ENCODE data around the gene PGC.

Gene PGC

DNA sequence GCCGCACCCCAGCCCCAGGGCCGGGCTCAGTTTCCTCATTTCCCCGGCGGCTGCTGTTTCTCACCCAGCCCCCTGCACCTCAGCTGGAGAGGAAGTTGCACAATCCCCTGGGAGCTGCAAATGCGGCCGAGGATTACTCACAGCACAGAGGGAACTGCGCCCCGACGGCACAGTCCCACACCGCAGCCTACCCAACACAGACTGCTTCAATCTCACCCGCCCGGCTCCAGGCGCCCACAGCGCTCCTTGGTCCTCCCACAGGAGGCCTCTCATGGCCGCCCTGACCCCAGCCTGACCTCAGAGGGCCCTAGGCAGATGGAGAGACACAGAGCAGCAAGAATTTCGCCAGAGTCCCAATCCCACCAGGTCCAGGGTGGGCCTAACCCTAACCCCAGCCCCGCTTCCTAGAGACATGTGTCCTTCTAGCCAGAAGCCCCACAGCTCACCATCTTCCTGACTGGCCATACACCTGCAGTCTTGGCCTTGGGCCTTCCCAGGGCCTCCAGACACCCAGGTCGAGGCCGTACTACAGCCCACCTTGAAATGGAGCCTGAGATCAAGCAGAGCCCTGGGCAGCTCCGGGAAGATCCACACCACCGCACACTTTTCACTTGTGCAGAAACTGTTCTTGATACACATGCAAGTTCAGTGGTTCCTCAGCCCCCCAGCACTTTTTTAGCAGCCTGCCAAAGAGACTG, 23.5 kb downstream of the PGC start:
- no peaks in the 10 kb centered on the region for H3K27me3 ChIP-seq (ENCODE audit: control insufficient read depth in 5 of 5, insufficient read depth in 4 of 5, low read length in 5 of 5)
- H3K9me3 ChIP-seq (ENCODE audit: control insufficient read depth in 5 of 5, low read length in 5 of 5), result no peaks in the 10 kb centered on the region
- no peak overlapping the region for H3K27ac ChIP-seq (ENCODE audit: low read depth, low read length)
- H3K4me3 ChIP-seq (ENCODE audit: low read depth in 1 of 5, low read length in 5 of 5), result peak overlapping the region in 2 of 5 donors; percentile 19 to 31
- H3K4me1 ChIP-seq (ENCODE audit: control insufficient read depth in 5 of 5, insufficient read depth in 5 of 5, low read length in 5 of 5), result peaks cover 14 to 61% (median 49%) of the 10 kb centered on the region in 5 donors
- no peaks in the 10 kb centered on the region for H3K36me3 ChIP-seq (ENCODE audit: control insufficient read depth in 5 of 5, insufficient read depth in 5 of 5, low read length in 5 of 5)
- peak overlapping the region in 2 of 5 donors; percentile 55 to 69 for H3K9ac ChIP-seq (ENCODE audit: low read length in 5 of 5)

GRCh38 chr6:41722969-41723529, 24.1 kb downstream of the PGC start:
- Histone ChIP-seq H3K4me3 (ENCODE audit: low read depth in 1 of 5, low read length in 5 of 5) (peak overlapping the region in 2 of 5 donors; percentile 31 to 61), H3K27ac (ENCODE audit: low read depth, low read length) (no peak overlapping the region), H3K36me3 (ENCODE audit: control insufficient read depth in 5 of 5, insufficient read depth in 5 of 5, low read length in 5 of 5) (no peaks in the 10 kb centered on the region), H3K9ac (ENCODE audit: low read length in 5 of 5) (peak overlapping the region in 2 of 5 donors; percentile 44 to 69), H3K27me3 (ENCODE audit: control insufficient read depth in 5 of 5, insufficient read depth in 4 of 5, low read length in 5 of 5) (no peaks in the 10 kb centered on the region), H3K9me3 (ENCODE audit: control insufficient read depth in 5 of 5, low read length in 5 of 5) (no peaks in the 10 kb centered on the region), H3K4me1 (ENCODE audit: control insufficient read depth in 5 of 5, insufficient read depth in 5 of 5, low read length in 5 of 5) (peaks cover 14 to 61% (median 46%) of the 10 kb centered on the region in 5 donors)

DNA sequence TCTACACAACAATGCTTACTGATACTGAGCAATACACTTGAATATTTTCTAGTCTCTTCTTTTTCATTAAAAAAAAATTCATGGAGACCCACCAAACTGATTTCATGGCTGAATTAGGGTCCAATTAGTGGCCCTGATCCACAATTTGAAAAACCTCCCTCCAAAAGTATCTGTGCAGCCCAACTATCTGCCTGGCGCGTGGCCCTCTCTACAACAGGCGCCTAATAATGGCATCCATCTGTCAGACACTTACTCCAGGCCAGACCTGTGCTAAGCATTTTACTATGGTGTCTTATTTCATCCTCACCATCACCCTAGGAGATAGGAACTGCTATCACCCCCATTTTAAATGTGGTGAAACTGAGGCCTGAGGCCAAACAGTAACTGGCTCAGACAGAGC, 25.8 kb downstream of the PGC start:
- H3K27me3 ChIP-seq (ENCODE audit: control insufficient read depth in 5 of 5, insufficient read depth in 4 of 5, low read length in 5 of 5), result no peaks in the 10 kb centered on the region
- H3K4me1 ChIP-seq (ENCODE audit: control insufficient read depth in 5 of 5, insufficient read depth in 5 of 5, low read length in 5 of 5), result peaks cover 17 to 66% (median 59%) of the 10 kb centered on the region in 5 donors
- no peak overlapping the region for H3K27ac ChIP-seq (ENCODE audit: low read depth, low read length)
- no peak overlapping the region for H3K4me3 ChIP-seq (ENCODE audit: low read depth in 1 of 5, low read length in 5 of 5)
- H3K9me3 ChIP-seq (ENCODE audit: control insufficient read depth in 5 of 5, low read length in 5 of 5), result no peaks in the 10 kb centered on the region
- no peaks in the 10 kb centered on the region for H3K36me3 ChIP-seq (ENCODE audit: control insufficient read depth in 5 of 5, insufficient read depth in 5 of 5, low read length in 5 of 5)
- no peak overlapping the region for H3K9ac ChIP-seq (ENCODE audit: low read length in 5 of 5)

DNA sequence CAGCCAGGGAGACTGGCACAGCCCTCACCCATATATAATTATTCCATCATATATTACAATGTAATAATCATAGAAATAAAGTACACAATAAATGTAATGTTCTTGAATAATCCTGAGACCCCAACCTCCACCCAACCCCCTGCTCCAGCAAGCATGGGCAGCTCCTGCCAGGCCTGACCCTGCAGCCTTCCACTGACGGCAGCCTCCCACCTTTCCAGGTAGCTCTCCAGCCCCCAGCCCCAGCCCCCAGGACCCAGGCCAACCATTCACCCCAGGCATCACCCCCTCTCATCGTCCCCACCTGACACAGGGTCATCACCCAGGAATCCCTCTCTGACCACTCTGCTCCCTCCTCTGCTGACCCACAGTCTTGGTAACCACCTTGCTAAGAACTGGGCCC, 26.4 kb downstream of the PGC start:
- Histone ChIP-seq H3K4me1 (ENCODE audit: control insufficient read depth in 5 of 5, insufficient read depth in 5 of 5, low read length in 5 of 5) (peaks cover 18 to 72% (median 64%) of the 10 kb centered on the region in 5 donors), H3K4me3 (ENCODE audit: low read depth in 1 of 5, low read length in 5 of 5) (no peak overlapping the region), H3K9ac (ENCODE audit: low read length in 5 of 5) (no peak overlapping the region), H3K27ac (ENCODE audit: low read depth, low read length) (no peak overlapping the region), H3K9me3 (ENCODE audit: control insufficient read depth in 5 of 5, low read length in 5 of 5) (no peaks in the 10 kb centered on the region), H3K27me3 (ENCODE audit: control insufficient read depth in 5 of 5, insufficient read depth in 4 of 5, low read length in 5 of 5) (no peaks in the 10 kb centered on the region), H3K36me3 (ENCODE audit: control insufficient read depth in 5 of 5, insufficient read depth in 5 of 5, low read length in 5 of 5) (no peaks in the 10 kb centered on the region)

DNA sequence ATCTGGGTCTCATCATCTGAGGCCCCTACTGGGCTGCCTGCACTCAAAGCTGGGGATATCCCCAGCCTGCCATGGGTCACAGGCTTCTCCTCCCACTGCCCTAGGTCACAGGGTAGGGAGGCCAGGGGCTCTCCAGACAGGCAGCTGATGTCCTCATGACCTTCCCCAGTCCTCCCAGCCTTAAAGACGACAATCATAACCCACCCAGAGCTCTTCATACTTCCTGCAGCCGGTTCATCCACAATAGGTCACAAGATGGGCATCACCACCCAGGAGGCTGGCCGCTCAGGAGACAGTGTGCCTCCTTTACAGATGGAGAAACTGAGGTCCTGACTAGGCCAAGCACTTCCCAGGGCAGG, 27.0 kb downstream of the PGC start:
- Histone ChIP-seq H3K27me3 (ENCODE audit: control insufficient read depth in 5 of 5, insufficient read depth in 4 of 5, low read length in 5 of 5) (no peaks in the 10 kb centered on the region), H3K36me3 (ENCODE audit: control insufficient read depth in 5 of 5, insufficient read depth in 5 of 5, low read length in 5 of 5) (no peaks in the 10 kb centered on the region), H3K4me1 (ENCODE audit: control insufficient read depth in 5 of 5, insufficient read depth in 5 of 5, low read length in 5 of 5) (peaks cover 18 to 70% (median 64%) of the 10 kb centered on the region in 5 donors), H3K27ac (ENCODE audit: low read depth, low read length) (no peak overlapping the region), H3K9ac (ENCODE audit: low read length in 5 of 5) (peak overlapping the region in 1 of 5 donors; percentile 3), H3K4me3 (ENCODE audit: low read depth in 1 of 5, low read length in 5 of 5) (no peak overlapping the region), H3K9me3 (ENCODE audit: control insufficient read depth in 5 of 5, low read length in 5 of 5) (no peaks in the 10 kb centered on the region)

- Histone ChIP-seq H3K9ac (ENCODE audit: low read length in 5 of 5) (no peak overlapping the region), H3K36me3 (ENCODE audit: control insufficient read depth in 5 of 5, insufficient read depth in 5 of 5, low read length in 5 of 5) (peaks cover 0 to 4% (median 0%) of the 10 kb centered on the region in 5 donors), H3K27me3 (ENCODE audit: control insufficient read depth in 5 of 5, insufficient read depth in 4 of 5, low read length in 5 of 5) (no peaks in the 10 kb centered on the region), H3K4me1 (ENCODE audit: control insufficient read depth in 5 of 5, insufficient read depth in 5 of 5, low read length in 5 of 5) (peaks cover 18 to 64% (median 59%) of the 10 kb centered on the region in 5 donors), H3K4me3 (ENCODE audit: low read depth in 1 of 5, low read length in 5 of 5) (no peak overlapping the region), H3K27ac (ENCODE audit: low read depth, low read length) (no peak overlapping the region), H3K9me3 (ENCODE audit: control insufficient read depth in 5 of 5, low read length in 5 of 5) (no peaks in the 10 kb centered on the region)
Measured at GRCh38 chr6:41719436-41720261, 27.5 kb downstream of the PGC start.

GRCh38 chr6:41718828-41719227, 28.4 kb downstream of the PGC start:
- Histone ChIP-seq H3K27ac (ENCODE audit: low read depth, low read length) (no peak overlapping the region), H3K4me1 (ENCODE audit: control insufficient read depth in 5 of 5, insufficient read depth in 5 of 5, low read length in 5 of 5) (peaks cover 13 to 56% (median 51%) of the 10 kb centered on the region in 5 donors), H3K27me3 (ENCODE audit: control insufficient read depth in 5 of 5, insufficient read depth in 4 of 5, low read length in 5 of 5) (no peaks in the 10 kb centered on the region), H3K9ac (ENCODE audit: low read length in 5 of 5) (no peak overlapping the region), H3K4me3 (ENCODE audit: low read depth in 1 of 5, low read length in 5 of 5) (no peak overlapping the region), H3K36me3 (ENCODE audit: control insufficient read depth in 5 of 5, insufficient read depth in 5 of 5, low read length in 5 of 5) (peaks cover 0 to 6% (median 3%) of the 10 kb centered on the region in 5 donors), H3K9me3 (ENCODE audit: control insufficient read depth in 5 of 5, low read length in 5 of 5) (no peaks in the 10 kb centered on the region)

- Histone ChIP-seq H3K4me3 (ENCODE audit: low read depth in 1 of 5, low read length in 5 of 5) (no peak overlapping the region), H3K27ac (ENCODE audit: low read depth, low read length) (no peak overlapping the region), H3K36me3 (ENCODE audit: control insufficient read depth in 5 of 5, insufficient read depth in 5 of 5, low read length in 5 of 5) (peaks cover 0 to 6% (median 3%) of the 10 kb centered on the region in 5 donors), H3K9ac (ENCODE audit: low read length in 5 of 5) (no peak overlapping the region), H3K4me1 (ENCODE audit: control insufficient read depth in 5 of 5, insufficient read depth in 5 of 5, low read length in 5 of 5) (peaks cover 4 to 57% (median 52%) of the 10 kb centered on the region in 5 donors), H3K27me3 (ENCODE audit: control insufficient read depth in 5 of 5, insufficient read depth in 4 of 5, low read length in 5 of 5) (no peaks in the 10 kb centered on the region), H3K9me3 (ENCODE audit: control insufficient read depth in 5 of 5, low read length in 5 of 5) (no peaks in the 10 kb centered on the region)
Measured at GRCh38 chr6:41717392-41717736, 29.8 kb downstream of the PGC start.

GRCh38 chr6:41716516-41717391, 30.4 kb downstream of the PGC start:
- Histone ChIP-seq H3K27me3 (ENCODE audit: control insufficient read depth in 5 of 5, insufficient read depth in 4 of 5, low read length in 5 of 5) (no peaks in the 10 kb centered on the region), H3K9ac (ENCODE audit: low read length in 5 of 5) (peak overlapping the region in 1 of 5 donors; percentile 37), H3K36me3 (ENCODE audit: control insufficient read depth in 5 of 5, insufficient read depth in 5 of 5, low read length in 5 of 5) (peaks cover 0 to 6% (median 3%) of the 10 kb centered on the region in 5 donors), H3K4me1 (ENCODE audit: control insufficient read depth in 5 of 5, insufficient read depth in 5 of 5, low read length in 5 of 5) (peaks cover 4 to 63% (median 58%) of the 10 kb centered on the region in 5 donors), H3K27ac (ENCODE audit: low read depth, low read length) (no peak overlapping the region), H3K9me3 (ENCODE audit: control insufficient read depth in 5 of 5, low read length in 5 of 5) (no peaks in the 10 kb centered on the region), H3K4me3 (ENCODE audit: low read depth in 1 of 5, low read length in 5 of 5) (no peak overlapping the region)

Measured in subcutaneous abdominal adipose tissue (tissue), 5 donors.